COR-L47 (cell line): ENCODE results near the gene LAPTM4A.

ENCODE experiments used
- DNase-seq: peaks from one replicate; lab custom pipeline; 2025; lab: John Stamatoyannopoulos, UW

The LAPTM4A gene

GRCh38 chr2:20019747-20020146 is 31.7 kb downstream of the LAPTM4A start:
- DNase-seq, result no peak

GRCh38 chr2:20018601-20019152 is 32.8 kb downstream of the LAPTM4A start:
- DNase-seq, result no peak

DNA sequence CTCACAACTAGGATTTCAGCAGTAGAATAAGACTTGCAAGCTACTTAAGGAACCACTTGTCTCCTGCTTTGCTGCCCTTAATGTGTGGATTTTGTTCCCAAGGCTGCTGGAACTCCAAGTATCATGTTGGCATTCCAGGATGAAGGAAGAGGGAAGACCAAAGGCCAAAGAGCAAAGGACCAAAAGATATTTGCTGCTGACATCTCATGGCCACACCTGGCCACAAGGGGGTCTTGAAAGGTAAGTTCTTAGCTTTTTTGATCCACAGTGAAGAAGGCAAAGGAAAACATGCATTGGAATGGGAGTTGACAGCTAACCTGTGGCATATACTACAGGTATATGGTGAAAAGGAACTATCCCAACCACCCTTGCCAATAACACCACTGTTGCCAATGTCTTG is 35.1 kb downstream of the LAPTM4A start:
- DNase-seq, result no peak

- peak; percentile 57 for DNase-seq
Observed at GRCh38 chr2:20015482-20016083, 35.8 kb downstream of the LAPTM4A start.

- DNase-seq, result no peak
Observed at GRCh38 chr2:20013126-20013849, 38.1 kb downstream of the LAPTM4A start.

- no peak for DNase-seq
Observed at GRCh38 chr2:20012282-20013125, 38.9 kb downstream of the LAPTM4A start, which contains the start of gene MATN3. Gene MATN3, minus strand, starts transcription at chr2:20012668. Its CDS starts 37 bp downstream, at chr2:20012631.

- no peak for DNase-seq
Observed at GRCh38 chr2:20012032-20012281, 39.5 kb downstream of the LAPTM4A start.

GRCh38 chr2:20011276-20012031 is 40.0 kb downstream of the LAPTM4A start:
- no peak for DNase-seq

DNA sequence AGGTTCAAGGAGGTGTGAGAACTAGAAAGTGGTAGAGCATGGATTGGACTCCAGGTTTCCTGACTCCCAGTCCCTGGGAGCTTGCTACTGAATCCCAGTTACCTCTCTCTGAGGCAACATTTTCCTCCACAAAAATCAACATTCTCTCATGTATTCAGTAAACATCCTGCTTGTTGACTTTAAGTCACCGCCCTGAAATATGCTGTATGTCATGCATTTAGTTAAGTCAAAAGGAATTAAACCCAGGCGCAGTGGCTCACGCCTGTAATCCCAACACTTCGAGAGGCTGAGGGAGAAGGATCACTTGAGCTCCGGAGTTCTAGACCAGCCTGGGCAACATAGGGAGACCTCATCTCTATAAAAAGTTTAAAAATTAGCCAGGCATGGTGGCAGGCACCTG is 42.7 kb downstream of the LAPTM4A start:
- no peak for DNase-seq

GRCh38 chr2:20005891-20006470 is 45.4 kb downstream of the LAPTM4A start:
- DNase-seq, result no peak

GRCh38 chr2:20005067-20005627 is 46.3 kb downstream of the LAPTM4A start:
- DNase-seq, result no peak

- DNase-seq, result no peak
Observed at GRCh38 chr2:20001361-20001863, 50.0 kb downstream of the LAPTM4A start.

- DNase-seq, result no peak
Observed at GRCh38 chr2:19993731-19994130, 57.7 kb downstream of the LAPTM4A start.

DNA sequence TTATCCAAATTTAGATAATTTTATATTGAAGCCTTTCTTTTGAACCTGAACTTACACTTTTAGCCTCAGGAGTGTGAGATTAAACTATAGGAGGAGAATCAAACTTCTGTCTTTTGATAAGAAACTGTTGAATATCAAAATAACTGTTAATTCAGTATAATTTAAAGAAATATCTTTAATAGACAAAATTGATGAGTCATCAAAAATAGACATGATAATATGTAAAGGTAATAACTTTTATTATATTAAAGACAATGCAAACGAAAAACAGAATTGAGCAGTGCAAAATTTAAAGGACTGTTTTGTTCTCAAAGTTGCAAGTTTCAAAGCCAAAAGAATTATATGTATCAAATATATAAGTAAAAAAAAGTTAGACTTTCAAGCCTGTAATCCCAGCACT is 59.5 kb downstream of the LAPTM4A start:
- DNase-seq, result no peak

- no peak for DNase-seq
Observed at GRCh38 chr2:19990416-19990728, 61.1 kb downstream of the LAPTM4A start.

- peak; percentile 89 for DNase-seq
Observed at GRCh38 chr2:19989667-19990415, 61.6 kb downstream of the LAPTM4A start, which contains the start of gene WDR35. Gene WDR35, minus strand, starts transcription at chr2:19990105. Its CDS starts 90 bp downstream, at chr2:19990015.

GRCh38 chr2:19989342-19989666 is 62.1 kb downstream of the LAPTM4A start:
- no peak for DNase-seq

GRCh38 chr2:19988600-19988999 is 62.8 kb downstream of the LAPTM4A start:
- no peak for DNase-seq

DNA sequence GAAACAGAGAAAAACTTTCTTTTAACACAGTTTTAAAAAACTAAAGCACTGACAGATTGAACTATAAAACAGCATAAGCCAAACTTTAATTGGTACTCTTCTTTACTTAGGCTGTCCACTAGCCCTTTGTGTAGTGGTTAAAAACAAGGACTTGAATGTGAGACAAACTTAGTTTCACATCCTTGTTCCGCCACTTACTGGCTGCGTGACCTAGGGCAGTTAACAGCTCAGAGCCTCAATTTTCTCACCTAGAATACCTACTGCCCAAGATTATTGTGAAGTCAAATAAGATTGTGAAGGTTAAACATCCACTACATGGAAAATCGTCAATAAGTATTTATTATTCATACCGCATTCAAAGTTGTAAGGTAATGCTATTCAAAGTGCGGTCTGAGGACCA is 63.5 kb downstream of the LAPTM4A start:
- DNase-seq, result no peak
